DMS153 treated with DMSO at 0.1 percent for 48 hours (cell line): ENCODE results near the gene SVEP1.

Source experiments
- DNase-seq: peaks from one replicate; lab custom pipeline; 2025; ENCODE audit not compliant: unreplicated experiment; lab: John Stamatoyannopoulos, UW

SVEP1 gene

GRCh38 chr9:110328763-110329162, 250.8 kb downstream of the SVEP1 start:
- no peak for DNase-seq

GRCh38 chr9:110327716-110328115, 251.8 kb downstream of the SVEP1 start:
- DNase-seq: no peak

GRCh38 chr9:110323818-110324217, 255.7 kb downstream of the SVEP1 start:
- DNase-seq: no peak

- DNase-seq: no peak
Measured at GRCh38 chr9:110320651-110321445, 258.7 kb downstream of the SVEP1 start.

- no peak for DNase-seq
Measured at GRCh38 chr9:110319781-110320492, 259.6 kb downstream of the SVEP1 start.

DNA sequence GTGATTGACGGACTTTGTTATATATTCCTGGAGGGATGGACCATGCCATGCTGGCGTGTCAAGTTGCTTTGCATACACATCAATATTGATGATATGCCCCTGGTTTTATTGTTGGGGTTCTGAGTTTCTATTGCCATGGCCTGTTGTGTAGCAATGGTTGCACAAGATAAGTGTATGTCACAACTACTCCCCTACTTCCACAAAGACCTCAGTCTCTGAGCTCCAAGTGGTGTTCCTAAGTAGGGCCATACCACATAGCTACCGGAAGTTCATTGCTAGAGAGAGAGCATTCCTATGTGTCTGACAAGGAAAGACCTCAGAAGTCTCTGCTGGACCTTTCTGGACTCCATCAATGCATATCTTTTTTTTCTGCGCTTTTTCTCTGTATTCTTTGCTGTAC, 261.6 kb downstream of the SVEP1 start:
- no peak for DNase-seq

- DNase-seq: no peak
Measured at GRCh38 chr9:110316261-110317075, 263.1 kb downstream of the SVEP1 start.
